Stimulated activated CD8-positive, alpha-beta memory T cell treated with anti-CD3 and anti-CD28 coated beads, Interleukin-7, amount 100 ng/mL, for 4 hours (primary cell): ENCODE measurements around the gene APOM.

Experiments
- DNase-seq, 2 donors: peaks; one replicate each; pipeline ENCODE4 v3.0.0-alpha.2; 2020; ENCODE audit warnings: low read depth in 2 of 2

The APOM gene

DNA sequence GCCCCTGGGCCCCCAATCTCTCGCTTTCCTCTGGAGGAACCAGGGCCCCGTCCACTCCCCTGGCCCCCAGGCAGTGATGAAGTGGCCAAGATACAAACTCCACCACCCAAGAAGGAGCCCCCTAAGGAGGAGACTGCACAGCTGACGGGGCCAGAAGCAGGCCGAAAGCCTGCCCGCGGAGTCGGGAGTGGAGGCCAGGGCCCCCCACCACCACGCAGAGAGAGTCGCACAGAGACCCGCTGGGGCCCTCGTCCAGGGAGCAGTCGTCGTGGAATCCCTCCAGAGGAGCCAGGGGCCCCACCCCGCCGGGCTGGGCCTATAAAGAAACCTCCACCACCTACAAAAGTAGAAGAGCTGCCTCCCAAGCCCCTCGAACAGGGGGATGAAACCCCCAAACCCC, 24.5 kb upstream of the APOM start:
- DNase-seq: no peak

DNA sequence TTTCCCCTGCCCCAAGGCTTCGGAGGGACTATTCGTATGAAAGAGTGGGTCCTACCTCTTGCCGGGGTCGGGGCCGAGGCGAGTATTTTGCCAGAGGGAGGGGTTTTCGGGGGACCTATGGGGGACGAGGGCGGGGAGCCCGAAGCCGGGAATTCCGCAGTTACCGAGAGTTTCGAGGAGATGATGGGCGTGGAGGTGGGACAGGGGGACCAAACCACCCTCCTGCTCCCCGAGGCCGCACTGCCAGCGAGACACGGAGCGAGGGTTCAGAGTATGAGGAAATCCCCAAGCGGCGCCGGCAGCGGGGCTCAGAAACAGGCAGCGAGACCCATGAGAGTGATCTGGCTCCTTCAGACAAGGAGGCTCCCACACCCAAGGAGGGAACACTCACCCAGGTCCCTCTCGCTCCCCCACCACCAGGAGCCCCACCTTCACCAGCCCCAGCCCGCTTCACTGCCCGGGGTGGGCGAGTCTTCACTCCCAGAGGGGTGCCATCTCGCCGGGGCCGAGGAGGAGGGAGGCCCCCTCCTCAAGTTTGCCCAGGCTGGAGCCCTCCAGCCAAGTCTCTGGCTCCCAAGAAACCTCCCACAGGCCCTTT, 23.9 kb upstream of the APOM start:
- DNase-seq: no peak

DNA sequence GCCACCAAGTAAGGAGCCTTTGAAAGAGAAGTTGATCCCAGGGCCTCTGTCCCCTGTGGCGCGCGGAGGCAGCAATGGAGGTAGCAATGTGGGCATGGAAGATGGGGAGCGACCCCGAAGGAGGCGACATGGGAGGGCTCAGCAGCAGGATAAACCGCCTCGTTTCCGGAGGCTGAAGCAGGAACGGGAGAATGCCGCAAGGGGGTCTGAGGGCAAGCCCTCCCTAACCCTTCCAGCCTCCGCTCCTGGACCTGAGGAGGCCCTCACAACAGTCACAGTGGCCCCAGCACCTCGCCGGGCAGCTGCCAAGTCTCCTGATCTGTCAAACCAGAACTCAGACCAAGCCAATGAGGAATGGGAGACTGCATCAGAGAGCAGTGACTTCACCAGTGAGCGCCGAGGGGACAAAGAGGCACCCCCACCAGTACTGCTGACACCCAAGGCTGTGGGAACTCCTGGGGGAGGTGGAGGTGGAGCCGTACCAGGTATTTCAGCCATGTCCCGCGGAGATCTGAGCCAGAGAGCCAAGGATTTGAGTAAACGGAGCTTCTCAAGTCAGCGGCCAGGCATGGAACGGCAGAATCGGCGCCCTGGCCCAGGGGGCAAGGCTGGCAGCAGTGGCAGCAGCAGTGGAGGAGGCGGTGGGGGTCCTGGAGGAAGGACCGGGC, 23.3 kb upstream of the APOM start:
- no peak for DNase-seq

DNA sequence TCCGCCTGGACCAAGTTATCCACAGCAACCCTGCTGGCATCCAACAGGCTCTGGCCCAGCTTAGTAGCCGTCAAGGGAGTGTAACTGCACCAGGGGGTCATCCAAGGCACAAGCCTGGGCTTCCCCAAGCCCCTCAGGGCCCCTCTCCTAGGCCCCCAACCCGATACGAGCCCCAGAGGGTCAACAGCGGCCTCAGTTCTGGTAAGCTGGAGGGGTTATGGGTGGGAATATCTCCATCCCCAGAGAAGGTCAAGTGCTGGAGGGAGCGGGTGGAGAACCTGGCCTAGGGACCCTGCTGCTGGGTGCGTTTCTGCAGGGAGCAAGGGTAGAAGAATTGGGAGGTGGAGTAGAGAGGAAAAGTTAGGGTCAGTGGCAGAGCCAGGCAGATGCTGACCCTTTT, 22.2 kb upstream of the APOM start:
- no peak for DNase-seq

DNA sequence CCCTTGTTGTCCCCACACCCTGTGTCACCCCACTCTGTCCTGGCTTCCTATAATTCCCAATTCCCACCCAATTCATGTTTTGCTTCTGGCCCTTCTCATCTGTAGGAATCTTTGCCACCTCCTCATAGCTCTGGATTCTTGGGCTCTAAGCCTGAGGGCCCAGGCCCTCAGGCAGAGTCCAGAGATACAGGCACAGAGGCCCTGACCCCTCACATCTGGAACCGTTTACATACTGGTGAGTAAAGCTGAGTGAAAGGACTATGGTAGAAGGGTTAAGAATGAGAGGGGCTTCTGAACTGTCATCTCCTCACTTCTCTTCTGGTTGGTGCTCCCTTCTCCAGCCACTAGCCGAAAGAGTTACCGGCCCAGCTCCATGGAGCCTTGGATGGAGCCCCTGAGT, 21.6 kb upstream of the APOM start:
- no peak for DNase-seq

DNA sequence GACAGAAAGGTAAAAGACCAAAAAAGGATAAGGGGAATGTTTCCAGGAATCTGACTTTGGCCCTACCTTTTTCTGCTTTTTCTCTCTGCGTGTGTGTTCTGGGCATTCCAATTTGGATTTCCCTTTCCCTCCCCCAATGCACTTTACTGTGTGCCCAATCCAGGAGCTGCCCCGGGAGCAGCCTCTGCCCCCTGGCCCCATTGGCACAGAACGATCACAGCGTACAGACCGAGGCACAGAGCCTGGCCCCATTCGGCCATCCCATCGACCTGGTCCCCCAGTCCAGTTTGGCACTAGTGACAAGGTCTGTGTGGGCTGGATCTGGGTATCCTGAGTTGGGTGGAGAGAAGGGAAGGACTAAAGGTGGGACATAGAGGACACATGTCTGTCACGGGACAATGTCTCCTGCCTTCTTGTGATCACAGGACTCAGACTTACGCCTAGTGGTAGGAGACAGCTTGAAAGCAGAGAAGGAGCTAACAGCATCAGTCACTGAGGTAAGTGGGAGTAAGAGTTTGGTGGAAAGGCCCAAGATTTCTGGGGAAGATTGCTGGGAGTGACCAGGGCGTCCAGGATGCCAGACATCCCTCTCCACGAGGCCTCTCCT, 20.6 kb upstream of the APOM start:
- no peak for DNase-seq

DNA sequence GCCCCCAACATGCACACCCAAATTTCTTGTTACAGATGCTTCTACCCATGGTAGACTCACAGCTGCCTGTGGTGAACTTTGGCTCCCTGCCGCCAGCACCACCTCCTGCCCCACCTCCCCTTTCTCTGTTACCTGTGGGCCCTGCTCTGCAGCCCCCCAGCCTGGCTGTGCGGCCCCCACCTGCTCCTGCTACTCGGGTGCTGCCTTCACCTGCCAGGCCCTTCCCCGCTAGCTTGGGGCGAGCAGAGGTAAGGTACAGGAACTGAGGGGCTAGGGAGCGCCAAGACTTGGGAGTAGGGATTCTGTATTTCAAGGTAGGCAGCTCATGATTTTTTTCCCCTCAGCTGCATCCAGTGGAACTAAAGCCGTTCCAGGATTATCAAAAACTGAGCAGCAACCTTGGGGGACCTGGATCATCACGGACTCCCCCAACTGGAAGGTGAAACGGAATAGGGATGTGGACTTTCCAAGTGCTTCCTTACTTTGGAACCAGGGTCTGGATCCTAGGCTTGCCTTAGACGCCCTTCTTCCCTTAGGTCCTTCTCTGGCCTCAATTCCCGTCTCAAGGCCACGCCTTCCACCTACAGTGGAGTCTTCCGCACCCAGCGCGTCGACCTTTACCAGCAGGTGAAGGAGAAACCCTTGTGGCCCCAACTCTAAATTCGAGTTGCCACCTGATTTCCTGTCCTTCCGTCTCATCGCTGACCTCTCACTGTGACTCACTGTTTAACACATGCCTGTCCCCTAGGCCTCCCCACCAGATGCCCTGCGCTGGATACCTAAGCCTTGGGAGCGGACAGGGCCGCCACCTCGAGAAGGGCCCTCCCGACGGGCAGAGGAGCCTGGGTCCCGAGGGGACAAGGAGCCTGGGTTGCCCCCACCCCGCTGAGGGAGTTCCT, 18.7 kb upstream of the APOM start:
- DNase-seq: no peak

DNA sequence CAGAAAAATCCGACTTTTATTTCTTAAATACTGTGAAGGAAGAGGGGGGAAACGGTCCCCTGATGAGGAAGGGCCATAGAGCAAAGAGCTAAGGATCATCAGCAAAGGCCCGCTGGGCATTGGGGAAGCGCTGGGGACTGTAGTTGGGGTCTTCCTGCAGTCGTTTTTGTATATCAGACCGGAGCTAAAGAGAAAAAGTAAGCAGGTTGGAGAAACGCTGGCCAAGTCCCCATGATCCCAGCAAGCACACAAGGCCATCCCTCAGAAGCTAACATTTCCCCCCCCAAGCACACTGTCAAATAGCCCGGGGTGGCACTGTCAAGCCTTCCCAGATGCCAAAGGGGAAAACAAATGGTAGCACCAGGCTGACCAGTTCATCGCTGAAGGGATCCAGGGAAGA, 16.7 kb upstream of the APOM start:
- DNase-seq: no peak

DNA sequence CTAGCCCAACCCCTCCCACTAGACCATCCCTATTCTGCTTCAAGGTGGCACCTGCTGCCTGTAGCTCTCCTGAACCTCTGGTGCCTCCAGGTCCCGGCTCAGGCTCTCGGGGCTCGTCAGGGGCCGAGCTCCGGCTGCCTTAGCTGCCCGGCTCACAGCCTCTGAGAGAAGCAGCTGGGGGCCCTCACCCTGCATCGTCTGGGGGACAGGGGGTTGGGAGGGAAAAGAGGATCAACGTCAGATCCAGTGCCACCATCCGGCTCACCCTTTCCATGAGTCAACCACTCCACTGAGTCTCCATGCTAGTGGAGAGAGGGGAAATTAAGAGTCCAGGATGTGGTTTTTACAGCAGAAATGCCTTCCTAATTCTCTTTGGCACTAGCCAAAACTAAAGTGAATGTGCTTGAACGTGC, 16.2 kb upstream of the APOM start:
- no peak for DNase-seq

DNA sequence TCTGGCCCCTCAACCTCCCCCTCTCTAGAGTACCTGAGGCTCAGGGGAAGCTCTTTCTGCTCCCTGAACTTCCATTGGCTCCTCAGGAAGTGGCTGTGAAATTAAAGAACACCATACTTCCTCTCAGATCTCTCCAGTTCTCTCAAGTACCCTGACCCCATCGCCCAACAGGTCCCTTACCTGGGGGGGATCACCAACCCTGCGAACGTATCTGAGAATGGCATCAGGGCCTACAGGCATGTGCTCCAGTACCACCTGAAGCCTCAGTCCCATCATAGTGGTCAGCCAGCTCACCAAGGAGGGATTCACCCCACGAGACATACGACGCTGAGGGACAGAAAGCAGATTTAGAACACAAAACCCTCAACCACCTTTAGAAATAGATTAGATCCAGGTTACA, 15.1 kb upstream of the APOM start:
- no peak for DNase-seq

DNA sequence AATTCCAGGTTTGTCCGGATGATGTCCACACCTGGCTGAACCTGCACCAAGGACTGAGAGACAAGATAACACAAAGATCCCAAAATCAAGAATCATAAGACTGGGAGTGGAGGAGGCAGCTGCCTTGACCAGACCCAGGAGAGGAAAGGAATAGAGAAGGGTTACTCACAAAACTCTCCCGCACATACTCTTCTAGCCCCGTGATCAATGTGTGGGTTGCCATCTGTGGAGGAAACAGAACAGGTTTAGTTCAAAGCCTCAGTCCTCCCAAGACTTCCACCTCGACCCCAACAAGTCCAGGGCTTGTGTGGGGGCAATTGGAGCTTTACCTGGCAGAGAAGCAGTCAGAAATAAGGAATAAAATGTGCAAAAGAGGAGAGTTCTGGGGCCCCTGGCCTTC, 14.3 kb upstream of the APOM start:
- DNase-seq: no peak

DNA sequence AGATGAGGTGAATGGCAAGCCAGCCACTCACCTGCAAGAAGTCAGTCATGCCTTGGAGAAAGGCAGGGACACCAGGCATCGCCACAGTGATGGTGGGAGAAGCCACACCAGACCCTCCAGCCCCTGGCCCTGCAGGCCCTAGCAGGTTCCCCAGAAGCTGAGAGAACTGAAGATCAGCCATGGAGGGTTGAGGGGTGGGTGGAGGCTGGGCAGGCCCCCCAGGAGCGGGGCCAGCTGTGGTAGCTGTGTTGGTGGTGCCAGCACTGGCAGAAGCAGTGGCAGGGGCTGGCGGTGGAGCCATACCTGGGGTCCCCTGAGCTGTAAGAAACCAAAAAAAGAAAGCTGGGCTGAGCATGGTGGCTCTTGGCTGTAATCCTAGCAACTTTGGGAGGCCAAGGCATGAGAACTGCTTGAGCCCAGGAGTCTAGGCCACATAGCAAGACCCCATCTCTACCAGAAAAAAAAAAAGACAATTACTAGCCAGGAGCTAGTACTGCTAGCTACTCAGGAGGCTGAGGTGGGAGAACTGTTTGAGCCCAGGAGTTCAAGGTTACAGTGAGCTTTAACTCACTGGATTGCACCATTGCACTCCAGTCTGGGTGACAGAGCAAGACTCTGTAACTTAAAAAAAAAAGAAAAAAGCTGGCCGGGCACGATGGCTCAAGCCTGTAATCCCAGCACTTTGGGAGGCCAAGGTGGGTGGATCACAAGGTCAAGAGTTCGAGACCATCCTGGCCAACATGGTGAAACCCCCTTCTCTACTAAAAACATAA, 12.7 kb upstream of the APOM start:
- no peak for DNase-seq

DNA sequence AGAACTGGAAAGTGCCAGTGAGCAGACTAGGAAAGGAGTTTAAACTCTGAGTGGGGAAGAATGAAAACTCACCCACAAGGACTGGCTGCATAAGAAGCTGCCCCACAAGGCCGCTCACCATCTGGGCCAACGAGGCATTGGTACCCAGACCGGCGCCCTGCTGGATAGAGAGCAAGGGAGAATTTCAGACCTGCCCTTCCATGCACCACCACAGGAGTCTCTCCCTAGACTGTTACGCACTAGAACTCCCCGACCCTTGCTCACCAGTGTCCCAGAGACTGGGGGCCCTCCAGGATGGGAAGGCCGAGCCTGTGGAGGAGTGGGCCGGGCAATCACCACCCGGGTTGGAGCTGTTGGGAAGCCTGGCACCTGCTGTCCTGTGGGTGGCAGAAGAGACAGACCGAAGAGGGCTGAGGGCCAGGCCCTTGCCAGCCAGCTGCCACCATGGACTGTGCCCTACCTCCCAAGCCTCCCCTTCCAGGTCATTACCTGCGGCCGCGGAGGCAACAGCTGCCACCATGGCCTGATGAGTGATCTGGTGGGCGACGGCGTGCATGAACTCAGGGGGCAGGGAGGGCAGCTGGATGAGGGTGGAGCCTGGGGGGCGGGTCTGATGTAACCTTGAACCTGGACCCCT, 11.8 kb upstream of the APOM start:
- no peak for DNase-seq

DNA sequence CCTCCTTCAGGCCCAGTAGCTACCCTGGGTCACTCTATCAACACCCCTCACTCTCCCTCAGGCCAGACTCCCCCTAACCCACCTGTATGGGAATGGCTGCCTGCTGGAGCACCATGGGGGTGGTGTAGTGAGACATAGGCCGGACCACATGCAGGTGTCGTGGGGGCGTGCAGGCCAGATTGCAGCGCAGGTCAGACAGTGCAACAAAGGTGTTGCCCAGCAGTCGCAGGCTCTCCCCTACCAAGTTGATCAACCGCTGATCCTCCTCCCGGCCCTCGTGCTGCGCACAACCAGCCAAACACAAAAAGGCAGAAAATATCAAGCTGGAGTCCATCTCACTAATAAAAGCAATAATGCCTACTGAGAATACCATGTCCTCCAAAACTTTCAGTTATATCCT, 10.4 kb upstream of the APOM start:
- DNase-seq: no peak

DNA sequence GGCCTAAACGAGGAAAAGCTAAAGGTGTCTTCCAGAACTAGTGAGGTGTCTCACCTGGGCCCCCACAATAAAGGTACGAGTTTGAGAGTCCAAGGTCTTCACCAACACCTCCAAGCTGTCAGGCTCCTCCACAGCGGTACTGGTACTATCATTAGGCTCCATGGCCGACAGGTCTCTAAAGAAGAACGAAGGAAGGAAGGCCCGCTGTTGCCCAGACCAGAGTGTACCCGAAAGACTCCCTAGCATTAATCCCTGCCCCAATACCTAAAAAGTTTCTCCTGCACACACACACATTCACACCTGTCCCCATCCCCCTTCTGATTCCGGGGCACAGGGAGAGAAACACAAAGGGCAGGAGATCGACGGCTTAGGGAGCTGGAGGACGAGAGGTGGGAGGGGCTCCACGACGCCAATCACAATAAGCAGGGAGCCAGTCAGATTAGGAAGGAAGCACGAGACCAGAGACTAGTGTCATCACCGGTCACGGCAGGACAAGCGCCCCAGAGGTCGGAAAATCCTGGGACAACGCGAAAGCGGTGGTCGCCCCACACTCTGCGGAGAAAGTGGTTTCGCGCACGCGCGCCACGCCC, 4.0 kb upstream of the APOM start:
- no peak for DNase-seq

DNA sequence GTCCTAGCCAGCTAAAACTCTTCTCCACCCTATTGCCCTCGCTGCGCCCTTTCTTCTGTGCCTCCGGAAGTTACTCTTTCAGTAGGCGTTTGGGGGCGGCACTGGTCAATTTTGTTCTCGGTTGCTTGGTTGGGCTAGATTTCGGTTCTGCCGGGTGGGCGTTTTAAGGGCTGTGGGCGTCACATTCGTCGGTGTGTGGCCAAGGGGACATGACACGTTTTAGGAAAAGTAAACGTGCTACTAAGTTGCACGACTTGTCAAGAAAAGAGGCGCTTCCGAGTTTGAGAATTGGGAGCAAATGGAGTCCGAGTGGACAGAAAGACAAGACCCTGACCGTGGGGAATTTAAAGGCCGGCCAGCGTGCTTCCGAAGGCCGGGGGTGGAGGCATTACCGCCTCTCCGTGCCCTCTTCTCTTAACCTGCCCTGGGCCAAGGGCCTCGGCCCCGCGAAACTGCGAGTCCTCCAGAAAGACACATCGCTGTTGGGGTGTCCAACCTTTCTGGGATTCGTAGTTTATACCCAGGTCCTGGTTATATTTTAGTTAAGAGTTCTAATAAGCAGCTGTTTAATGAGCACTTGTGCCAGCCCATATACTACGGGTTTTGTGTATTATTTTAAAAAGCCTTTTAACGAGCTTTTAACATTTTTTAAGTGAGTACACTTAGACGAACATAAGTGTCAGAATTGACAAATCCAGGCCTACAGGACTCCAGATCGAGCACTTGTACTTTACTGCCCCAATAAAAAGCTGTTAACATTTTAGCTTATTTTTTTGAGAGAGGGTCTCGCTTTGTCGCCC, 2.6 kb upstream of the APOM start:
- DNase-seq: peak; percentile 83 to 92

DNA sequence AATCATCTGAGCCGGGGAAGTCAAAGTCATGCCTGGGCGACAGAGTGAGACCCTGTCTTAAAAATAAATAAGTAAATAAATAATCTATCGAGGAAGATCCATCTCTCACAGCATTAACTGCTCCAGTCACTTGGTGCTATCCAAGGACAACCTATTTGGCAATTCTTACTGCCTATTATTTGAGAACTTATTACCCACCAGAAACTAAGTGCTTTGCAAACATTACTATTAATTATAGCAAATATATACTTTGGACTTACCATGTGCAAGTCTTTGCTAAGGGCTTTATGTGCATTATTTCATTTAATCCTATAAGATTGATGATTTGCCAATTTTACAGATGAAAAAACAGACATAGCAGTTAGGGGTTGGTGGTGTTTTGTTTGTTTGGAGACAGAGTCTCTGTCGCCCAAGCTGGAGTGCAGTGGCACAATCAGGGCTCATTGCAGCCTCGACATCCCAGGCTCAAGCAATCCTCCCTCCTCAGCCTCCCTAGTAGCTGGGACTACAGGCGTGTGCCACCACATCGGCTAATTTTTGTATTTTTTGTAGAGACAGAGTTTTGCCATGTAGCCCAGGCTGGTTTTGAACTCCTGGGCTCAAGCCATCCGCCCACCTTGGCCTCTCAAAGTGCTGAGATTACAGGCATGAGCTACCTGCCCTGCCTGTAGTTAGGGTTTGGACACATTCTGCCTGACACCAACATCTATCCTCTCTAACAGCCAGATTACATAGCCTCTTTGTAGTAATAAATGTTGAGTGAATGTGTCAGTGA, 933 bp upstream of the APOM start:
- no peak for DNase-seq

DNA sequence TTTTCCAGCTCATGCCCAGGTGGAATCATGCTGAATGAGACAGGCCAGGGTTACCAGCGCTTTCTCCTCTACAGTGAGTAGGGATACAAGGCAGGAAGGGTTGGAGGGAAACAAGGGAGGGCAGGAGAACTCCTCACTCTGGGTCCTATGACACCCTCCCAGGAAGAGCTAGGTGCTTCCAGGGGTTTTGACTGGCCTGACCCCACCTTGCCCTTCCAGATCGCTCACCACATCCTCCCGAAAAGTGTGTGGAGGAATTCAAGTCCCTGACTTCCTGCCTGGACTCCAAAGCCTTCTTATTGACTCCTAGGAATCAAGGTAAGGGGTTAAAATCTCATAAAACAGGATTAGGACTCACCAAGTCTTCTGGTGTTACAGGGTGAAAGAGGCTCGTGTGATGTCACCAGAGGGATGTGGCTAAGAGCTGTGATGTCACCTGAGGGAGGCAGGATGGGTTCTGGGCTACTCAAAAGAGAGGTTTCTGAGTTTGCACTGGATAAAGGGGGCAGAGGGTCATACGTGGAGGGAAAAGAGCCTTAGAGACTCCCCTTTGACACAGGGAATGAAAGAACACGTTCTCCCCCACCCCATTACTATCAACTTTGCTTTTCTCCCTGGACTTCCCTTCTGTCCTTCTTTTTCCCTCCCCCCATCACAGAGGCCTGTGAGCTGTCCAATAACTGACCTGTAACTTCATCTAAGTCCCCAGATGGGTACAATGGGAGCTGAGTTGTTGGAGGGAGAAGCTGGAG, 1.9 kb downstream of the APOM start:
- no peak for DNase-seq
